ENCODE measurements around the gene PNPT1.

- TF ChIP-seq, protein P1, sequence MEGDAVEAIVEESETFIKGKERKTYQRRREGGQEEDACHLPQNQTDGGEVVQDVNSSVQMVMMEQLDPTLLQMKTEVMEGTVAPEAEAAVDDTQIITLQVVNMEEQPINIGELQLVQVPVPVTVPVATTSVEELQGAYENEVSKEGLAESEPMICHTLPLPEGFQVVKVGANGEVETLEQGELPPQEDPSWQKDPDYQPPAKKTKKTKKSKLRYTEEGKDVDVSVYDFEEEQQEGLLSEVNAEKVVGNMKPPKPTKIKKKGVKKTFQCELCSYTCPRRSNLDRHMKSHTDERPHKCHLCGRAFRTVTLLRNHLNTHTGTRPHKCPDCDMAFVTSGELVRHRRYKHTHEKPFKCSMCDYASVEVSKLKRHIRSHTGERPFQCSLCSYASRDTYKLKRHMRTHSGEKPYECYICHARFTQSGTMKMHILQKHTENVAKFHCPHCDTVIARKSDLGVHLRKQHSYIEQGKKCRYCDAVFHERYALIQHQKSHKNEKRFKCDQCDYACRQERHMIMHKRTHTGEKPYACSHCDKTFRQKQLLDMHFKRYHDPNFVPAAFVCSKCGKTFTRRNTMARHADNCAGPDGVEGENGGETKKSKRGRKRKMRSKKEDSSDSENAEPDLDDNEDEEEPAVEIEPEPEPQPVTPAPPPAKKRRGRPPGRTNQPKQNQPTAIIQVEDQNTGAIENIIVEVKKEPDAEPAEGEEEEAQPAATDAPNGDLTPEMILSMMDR (IDR thresholded peaks at IDR 0.05; ENCODE audit: poor library complexity, severe bottlenecking), result no peak
- TF ChIP-seq MXI1 (conservative IDR thresholded peaks at IDR 0.05; ENCODE audit: poor library complexity, severe bottlenecking) (no peak), EZH2 (IDR thresholded peaks at IDR 0.05; ENCODE audit: borderline replicate concordance, insufficient read depth, low read length, poor library complexity, severe bottlenecking) (no peak), TAF1 (IDR thresholded peaks at IDR 0.05; ENCODE audit: low read depth) (no peak)
These were observed 83.6 kb downstream of the PNPT1 start for GRCh38 chr2:55609938-55610578.
